Caki2 (cell line): ENCODE results near the gene MBP. TPM values are rescaled to one million over a fixed set of nuclear protein-coding genes. Genes with fewer than 3 reads are reported as not detected.
"Not testable (repeated sequence)": the region's sequence is repeated elsewhere in the genome, so short reads cannot be mapped to it uniquely, and the experiment has no call there.

ENCODE experiments used
- DNase-seq: peaks from one replicate; pipeline ENCODE4 v3.0.0-alpha.2; 2015; ENCODE audit warnings: low read depth
- in situ Hi-C: cut with HindIII; loops from 2 replicates; pipeline ENCODE4 v1.10.0; 2016; ENCODE audit warnings: low sequenced_read_pairs, low pct_unique_long_range_greater_than_20kb, mixed read lengths
- total RNA-seq: library from RNA; depleted of rRNA; stranded (reverse); fragments of >200 nt; shearing (Covaris generic); gene quantifications from 2 replicates; pipeline ENCODE4 v1.2.3, GENCODE V29; 2014; ENCODE audit warnings: low replicate concordance

The MBP gene
- total RNA-seq, 1 experiment from 2014 or later = 14.7 TPM

DNA sequence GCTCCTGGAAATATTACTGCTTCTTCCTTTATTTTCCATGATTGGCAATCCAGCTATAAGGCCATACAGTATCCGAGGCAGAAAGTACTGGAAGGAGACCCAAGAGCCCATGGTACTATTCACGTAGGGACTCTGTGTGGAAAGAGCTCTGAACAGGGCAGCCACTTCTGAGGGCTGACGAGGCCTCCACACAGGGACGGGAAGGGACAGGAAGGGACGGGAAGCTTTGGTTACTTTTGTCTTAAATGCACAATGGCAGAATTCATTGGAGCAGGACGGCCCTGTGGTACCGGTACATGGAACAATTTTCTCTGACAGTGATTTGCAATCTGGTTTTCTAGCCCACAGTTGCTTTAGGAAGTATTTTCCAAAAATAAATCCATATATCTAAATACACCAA lies 102.4 kb downstream of the MBP start:
- in situ Hi-C loops = no loop called here
- DNase-seq = no peak

DNA sequence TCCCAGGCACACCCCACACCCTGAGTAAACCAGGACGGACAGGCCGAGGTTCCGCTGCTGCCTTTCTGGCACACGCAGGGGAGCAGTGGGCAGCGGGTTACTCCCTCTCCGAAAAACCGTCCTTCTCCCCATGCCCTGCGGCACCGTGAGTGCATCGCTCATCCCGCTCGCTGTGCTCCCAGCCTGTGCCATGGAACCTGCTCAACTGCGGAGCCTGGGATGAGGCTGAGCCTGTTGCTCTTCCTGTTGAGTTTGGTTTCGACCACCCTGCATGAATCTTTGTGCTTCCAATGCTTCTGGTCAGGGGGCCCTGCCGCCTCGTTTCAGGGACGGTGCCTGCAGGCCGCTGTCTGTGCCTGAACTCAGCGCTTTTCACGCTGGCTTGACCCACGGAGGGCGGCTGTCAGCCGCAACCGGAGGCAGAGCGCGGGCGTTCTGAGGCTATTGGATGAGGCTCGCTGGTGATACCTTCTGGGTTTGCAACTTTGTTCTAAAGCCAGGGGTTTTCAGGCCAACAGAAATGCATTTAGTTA lies 106.7 kb downstream of the MBP start:
- in situ Hi-C loops = no loop called here
- no peak for DNase-seq

DNA sequence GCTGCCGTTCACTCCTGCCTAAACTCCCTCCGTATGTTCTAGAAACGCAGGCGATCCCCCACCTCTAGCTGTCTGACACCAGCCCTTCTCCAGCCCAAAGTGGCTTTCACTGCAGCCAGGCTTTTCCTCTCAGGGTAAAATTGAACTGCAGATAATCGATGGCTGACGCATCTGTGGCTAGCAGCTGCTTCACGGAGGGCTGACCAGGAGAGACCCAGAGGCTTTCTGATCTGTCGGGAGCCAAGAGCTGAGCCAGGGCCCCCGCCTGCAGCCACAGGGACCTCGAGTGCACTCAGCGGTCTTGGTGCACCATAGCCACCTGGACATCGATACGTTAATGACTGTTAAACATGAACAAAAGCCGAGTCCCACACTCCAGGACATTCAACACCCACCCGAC lies 107.5 kb downstream of the MBP start:
- no peak for DNase-seq

DNA sequence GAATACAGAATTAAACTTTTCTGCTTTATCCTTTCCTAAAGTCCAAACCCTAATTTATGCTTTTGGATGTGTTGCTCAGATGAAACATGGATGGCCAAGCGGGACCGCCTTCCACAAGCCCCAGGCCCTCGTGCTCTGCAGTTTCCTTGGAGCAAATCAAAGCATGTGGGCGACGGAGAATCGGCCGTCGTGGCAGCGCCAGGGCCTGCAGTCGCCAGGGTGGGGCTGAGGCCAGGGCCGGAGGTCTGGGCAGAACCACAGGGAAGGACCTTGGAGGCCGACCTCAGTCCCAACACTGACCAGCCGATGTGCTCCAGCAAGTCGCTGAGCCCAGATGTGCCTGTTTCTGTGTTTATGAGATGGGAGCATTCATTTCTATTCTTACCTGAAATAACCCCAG lies 108.1 kb downstream of the MBP start:
- in situ Hi-C loops = no loop called here
- DNase-seq = no peak

More for the DNA sequence above, 107.5 kb downstream of the MBP start:
- in situ Hi-C loops = no loop called here

DNA sequence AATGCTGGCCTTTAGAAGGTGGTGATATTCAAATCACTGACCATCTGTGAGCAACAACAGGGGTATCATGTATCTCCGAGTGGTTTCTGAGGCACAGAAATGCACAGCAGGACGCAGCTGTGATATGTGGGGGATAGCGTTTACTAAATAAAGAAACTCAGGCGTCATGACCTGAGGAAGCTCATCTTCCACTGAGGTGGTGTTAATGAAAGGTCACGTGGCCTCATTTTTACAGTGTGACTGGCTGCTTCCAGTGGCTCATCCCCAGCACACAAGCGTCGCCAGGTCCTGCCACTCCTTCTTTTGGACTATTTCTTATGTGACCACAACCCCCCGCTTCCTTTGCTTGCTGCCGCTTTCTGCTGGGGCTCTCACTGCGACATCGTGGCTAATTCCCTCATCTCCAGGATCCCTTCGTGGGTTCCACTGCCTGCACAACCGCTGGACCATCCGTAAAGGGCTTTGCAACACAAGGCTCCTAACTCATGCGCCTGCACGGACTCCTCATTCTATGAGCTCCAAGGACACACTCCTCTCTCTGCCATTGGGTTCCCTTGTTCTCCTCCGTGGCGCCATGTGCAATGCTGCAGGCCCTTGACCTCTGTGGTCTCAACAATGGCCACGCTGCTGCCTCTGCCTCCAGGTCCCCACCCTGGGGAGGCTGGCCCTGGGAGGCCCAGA lies 109.3 kb downstream of the MBP start:
- no peak for DNase-seq
- in situ Hi-C loops = no loop called here

DNA sequence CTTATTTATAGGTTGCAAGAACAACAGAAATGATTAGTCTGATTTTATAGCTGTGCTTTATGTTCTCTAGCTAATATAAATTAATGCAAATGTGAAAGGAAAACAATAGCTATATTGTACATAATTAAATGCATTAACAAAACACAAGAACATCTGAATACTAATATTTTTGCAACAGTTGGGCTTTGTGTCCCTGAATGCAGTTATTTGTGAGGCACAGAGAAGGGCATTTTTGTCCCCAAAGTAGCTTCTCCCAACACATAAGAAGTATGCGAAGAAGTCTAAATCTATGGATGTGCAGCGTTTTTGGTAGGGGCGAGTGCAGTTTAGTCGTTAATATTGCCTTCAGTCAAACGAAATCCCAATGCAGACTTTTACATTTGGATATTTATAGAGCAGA lies 110.0 kb downstream of the MBP start:
- in situ Hi-C loops = no loop called here
- no peak for DNase-seq

DNA sequence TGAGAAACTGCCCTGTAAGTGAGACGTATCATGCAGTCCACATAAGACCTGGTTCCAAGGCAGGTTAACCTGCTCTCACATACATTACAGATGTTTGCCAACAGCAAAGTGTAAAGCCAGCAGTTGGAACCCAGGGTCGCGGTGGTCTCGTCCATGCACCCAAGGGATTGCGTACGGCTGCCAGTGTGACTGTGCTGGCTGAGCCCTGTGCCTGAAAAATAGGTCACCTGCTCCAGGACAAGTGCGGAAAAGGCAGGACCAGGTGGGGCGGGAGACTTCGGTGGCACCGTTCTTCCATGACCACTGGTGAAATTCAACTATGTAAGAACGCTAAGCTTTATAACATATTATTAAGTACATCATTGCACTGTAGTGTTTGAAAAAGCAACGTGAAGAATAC lies 110.5 kb downstream of the MBP start:
- in situ Hi-C loops = no loop called here
- no peak for DNase-seq

DNA sequence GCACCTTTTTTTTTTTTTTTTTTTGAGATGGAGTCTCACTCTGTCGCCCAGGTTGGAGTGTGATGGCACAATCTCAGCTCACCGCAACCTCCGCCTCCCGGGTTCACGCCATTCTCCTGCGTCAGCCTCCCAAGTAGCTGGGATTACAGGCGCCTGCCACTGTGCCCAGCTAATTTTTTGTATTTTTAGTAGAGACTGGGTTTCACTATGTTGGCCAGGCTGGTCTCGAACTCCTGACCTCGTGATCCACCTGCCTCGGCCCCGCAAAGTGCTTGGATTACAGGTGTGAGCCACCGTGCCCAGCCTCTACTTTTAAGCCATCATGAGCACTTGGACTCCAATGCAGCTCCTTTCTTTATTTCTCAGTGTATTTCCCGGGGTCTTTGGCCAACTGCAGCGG lies 111.1 kb downstream of the MBP start:
- in situ Hi-C loops, DNase-seq: not testable (repeated sequence)

DNA sequence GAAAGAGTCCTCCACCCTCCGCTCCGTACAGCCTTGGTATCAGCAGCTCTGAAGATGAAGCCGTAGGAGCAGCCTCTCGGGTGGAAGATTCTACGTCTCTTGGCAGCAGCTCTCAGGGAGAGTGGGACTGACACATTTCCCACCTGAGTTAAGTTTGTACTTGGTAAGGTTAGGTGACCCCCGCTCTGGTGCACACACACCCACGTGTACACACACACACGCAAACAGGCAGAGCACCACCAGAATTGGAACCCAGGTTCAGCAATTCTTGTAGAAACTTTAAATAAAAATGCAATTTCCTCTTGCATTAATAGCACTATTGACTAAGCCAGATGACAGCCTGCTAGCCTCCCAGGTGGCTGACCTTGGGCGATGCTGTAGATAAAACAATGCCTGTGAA lies 111.5 kb downstream of the MBP start:
- in situ Hi-C loops = no loop called here
- DNase-seq = no peak

DNA sequence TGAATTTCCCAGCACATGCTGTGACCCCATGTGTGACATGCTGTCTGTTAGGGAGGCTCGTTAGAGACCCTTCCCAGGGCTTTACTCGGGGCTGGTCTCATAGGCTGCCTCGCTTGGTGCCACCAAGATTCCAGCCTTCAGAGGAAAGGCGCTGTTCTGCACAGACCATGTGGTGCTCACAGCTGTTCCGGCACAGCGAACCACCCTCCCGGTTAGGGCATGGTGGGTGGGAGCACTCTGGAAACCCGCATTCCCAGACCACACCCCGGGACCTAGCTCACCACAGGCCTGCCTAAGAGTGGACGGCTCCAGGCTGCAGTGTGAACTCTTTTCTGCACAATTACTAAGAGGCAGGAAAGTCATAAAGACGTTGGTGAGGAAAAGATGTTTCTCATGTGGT lies 112.0 kb downstream of the MBP start:
- DNase-seq = no peak
- in situ Hi-C loops = no loop called here

DNA sequence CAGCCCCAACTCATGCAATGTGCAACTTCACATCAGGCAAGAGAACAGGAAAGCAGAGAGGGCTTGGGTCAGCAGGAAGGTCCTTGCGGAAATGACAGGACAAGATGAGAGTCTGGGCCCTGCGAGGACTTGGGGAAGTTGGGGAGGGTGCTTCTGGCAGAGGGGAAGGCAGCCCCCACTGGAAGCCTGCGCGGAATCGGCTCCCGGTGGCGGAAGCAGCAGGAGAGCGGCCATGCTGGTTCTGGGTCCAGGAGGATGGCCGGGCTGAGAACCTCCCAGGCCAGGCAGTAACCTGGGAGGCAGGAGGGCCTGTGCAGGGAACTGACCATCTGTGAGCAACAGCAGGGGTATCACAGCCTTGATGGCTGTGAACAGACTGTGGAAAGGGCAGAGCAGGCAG lies 112.9 kb downstream of the MBP start:
- in situ Hi-C loops = no loop called here
- DNase-seq = no peak

DNA sequence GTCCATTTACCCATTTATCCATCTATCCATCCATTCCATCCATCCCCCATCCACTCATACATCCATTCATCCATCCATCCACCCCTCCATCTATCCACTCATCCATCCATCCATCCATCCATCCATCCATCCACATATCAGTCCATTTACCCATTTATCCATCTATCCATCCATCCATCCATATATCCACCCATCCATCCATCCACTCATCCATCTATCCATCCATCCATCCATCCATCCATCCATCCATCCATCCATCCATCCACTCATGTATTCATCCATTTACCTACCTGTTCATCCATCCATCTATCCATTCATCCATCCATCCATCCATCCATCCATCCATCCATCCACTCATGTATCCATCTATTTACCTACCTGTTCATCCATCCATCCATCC lies 113.9 kb downstream of the MBP start:
- DNase-seq, in situ Hi-C loops: not testable (repeated sequence)

DNA sequence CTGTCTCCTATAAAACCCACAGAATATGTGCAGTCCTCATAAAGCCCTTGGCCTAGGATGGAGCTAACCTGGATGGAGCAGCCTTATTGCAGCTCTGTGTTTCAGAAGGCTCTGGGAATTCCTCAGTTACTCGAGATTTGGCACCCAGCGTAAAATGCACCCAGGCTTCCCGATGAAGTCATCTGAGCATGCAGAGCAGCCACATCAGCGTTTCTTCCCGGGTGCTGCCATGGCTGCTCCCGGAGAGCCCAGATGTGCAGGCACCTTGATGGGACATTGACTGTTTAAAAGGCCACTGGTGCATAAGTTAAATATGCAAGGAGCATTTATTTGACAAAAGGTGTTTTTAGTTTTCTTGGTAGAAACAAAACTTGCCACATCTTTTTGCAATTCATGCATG lies 115.2 kb downstream of the MBP start:
- DNase-seq = no peak
- in situ Hi-C loops = no loop called here

DNA sequence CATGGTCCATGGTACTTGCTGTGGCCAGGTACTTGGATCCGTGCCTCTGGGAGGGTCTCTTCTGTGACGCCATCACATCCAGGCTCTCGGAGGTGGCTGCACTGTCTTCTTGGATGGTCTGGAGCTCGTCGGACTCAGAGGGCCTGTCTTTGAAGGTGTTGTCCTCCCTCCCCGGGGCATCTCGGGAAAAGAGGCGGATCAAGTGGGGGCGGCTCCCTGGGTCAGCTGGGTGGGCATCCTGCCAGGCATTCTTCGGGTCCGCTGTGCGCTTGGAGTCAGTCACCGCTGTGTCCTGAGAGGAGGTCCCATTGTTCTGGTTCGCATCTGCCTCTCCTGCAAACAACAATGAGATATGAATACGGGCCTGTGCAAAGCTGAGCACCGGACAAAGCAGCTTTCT lies 115.6 kb downstream of the MBP start:
- no peak for DNase-seq
- in situ Hi-C loops = no loop called here

DNA sequence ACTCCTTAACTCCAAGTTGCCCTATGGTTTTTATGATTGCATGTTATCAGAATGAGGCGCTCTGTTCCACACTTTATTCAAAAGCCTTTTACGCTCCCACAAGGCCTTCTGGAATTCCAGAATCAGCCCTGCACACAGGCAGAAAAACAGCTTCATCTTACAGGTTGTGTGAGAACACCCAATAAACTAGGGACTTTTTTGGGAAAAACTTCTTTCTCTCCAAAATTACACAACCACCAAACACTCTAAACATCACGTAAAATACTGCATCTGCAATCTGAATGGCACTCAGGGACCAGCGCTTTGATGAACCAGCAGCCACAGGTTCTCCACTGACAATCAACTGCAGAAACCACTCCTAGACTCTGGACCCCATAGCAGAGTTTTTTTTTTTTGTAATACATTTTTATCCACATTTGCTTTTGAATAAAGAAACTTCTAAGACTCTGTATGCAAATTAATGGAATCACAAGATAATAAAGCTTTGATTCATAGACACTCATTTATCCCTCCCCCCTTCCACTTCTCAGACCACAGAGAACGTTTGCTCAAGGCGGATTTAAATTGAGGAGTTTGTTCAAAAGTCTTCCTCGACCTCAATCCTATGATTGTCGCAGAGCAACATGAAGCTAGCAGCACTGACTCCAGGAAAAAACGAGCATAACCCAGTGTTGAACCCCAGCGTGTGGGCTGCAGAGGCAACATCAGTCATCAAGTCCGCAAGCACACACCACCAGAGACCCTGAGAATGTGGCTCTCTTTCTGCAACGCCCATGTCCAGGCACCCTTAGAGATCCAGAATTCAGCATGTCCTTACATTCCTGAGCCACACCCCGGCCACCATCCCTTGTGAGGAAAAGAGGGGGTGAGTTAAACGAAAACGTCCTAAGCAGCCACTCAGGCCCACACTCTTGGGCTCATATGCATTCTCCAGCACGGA lies 116.5 kb downstream of the MBP start:
- in situ Hi-C loops = no loop called here
- no peak for DNase-seq

DNA sequence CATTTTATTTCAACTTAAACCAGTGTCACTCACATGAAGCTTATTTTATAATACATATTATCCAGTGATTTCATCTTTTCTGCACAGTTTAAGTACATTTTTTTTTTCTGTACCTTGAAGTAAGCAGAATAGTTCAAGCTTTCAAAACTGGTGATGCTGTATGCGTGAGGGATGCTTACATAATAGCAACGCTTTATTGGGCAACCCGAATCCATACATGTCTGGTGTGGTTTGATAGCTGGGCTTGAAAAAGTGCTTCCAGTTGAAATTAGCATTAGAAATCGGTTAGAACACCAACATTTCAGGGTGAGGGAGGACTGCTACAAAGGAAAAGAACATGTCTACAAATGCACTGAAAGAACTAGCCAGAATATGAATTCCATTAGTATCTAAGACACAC lies 117.4 kb downstream of the MBP start:
- no peak for DNase-seq
- in situ Hi-C loops = no loop called here

DNA sequence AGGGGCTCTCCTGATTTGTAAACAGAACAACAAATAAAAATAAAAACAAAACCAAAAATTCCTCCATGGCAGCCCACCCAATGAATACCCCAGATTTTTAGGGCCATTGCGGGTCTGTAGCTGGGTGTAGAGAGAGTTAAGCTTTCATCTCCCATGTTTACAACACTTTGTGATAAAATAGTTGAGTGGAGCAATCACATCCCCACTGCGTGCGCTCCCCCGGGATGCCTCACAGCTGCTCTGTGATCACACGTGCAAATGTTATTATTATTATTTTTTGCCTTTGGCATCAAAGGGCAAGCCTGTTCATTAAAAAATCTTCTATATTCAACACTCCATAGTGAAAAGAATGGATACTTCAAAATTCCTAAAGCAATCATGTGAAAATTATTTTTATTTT lies 118.0 kb downstream of the MBP start:
- in situ Hi-C loops = no loop called here
- no peak for DNase-seq

DNA sequence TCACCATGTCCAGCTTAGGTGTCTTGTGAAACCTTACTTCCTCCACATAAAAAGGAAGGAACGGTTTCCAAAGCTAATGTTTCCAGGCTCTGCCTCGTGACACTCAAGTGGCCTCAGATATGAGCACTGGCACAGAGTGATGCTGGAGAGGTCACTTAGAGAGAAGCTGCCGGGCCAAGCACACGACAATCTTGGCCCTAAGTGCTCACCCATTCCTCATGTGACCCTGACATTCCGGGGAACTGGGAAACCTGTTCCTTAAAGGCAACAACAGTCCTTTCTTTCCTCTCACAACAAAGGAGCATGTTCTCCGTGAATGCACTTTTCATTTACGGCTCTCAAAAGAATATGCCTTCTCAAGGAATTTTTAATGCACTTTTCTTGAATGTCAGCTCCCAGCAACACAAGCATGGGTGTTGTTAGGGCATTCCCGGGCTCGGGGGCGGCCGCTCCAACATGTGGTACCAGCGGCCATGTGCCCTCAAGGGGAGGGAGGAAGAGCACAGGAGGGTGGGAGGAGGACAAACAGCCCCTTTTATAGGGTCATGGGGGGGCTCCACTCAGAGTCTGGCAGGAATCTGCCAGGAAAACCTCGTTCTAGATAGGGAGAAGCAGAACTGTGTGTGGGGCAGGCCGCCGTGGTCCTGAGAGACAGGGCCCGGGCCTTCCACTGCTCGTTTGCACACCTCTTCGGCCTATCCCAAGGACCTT lies 118.6 kb downstream of the MBP start:
- DNase-seq = no peak
- in situ Hi-C loops = no loop called here
